ENCODE data around the gene MERTK.

MERTK gene

GRCh38 chr2:112054847-112055729 lies 156.7 kb downstream of the MERTK start, which contains the start of gene TMEM87B:
TMEM87B (plus strand) TSS chr2:112055269; CDS start chr2:112055592, 323 bp downstream.
- TF ChIP-seq SIN3A (IDR thresholded peaks at IDR 0.05; ENCODE audit: borderline replicate concordance, insufficient read depth, low read length) (peak; percentile 67; the same call in 1 of the 2 replicates), POLR2AphosphoS5 (IDR thresholded peaks at IDR 0.05; ENCODE audit: low read depth, low read length) (peak; percentile 86), FOXP2 (optimal IDR thresholded peaks at IDR 0.05; ENCODE audit: borderline replicate concordance, extremely low read depth, extremely low read length, insufficient read depth) (peak; percentile 63), TAF1 (IDR thresholded peaks at IDR 0.05; ENCODE audit: borderline replicate concordance, insufficient read depth, low read length) (peak; percentile 93; the same call in 1 of the 2 replicates), REST (IDR thresholded peaks at IDR 0.05; ENCODE audit: insufficient read depth in 1 of 2, low read depth in 2 of 2, low read length in 2 of 2) (0 out of 4 replicates have a peak, but pooled peaks of 1 of the 2 experiments have one; percentile 33)

- TF ChIP-seq POLR2AphosphoS5 (IDR thresholded peaks at IDR 0.05; ENCODE audit: low read depth, low read length) (peak; percentile 71; the same call in 1 of the 2 replicates), FOXP2 (optimal IDR thresholded peaks at IDR 0.05; ENCODE audit: borderline replicate concordance, extremely low read depth, extremely low read length, insufficient read depth) (no peak), TAF1 (IDR thresholded peaks at IDR 0.05; ENCODE audit: borderline replicate concordance, insufficient read depth, low read length) (peak; percentile 65; the same call in 1 of the 2 replicates), REST (IDR thresholded peaks at IDR 0.05; ENCODE audit: insufficient read depth in 1 of 2, low read depth in 2 of 2, low read length in 2 of 2) (peak in 1 of 2 experiments; percentile 63; a peak in 1 of 4 replicates), SIN3A (IDR thresholded peaks at IDR 0.05; ENCODE audit: borderline replicate concordance, insufficient read depth, low read length) (peak; percentile 75; the same call in 1 of the 2 replicates)
These were observed 157.6 kb downstream of the MERTK start for GRCh38 chr2:112055730-112056625.

GRCh38 chr2:112056626-112056987 lies 158.2 kb downstream of the MERTK start:
- TF ChIP-seq REST (IDR thresholded peaks at IDR 0.05; ENCODE audit: insufficient read depth in 1 of 2, low read depth in 2 of 2, low read length in 2 of 2) (no peak), POLR2AphosphoS5 (IDR thresholded peaks at IDR 0.05; ENCODE audit: low read depth, low read length) (no peak; the same call in 1 of the 2 replicates), TAF1 (IDR thresholded peaks at IDR 0.05; ENCODE audit: borderline replicate concordance, insufficient read depth, low read length) (no peak), FOXP2 (optimal IDR thresholded peaks at IDR 0.05; ENCODE audit: borderline replicate concordance, extremely low read depth, extremely low read length, insufficient read depth) (no peak), SIN3A (IDR thresholded peaks at IDR 0.05; ENCODE audit: borderline replicate concordance, insufficient read depth, low read length) (no peak)

- TF ChIP-seq REST (IDR thresholded peaks at IDR 0.05; ENCODE audit: insufficient read depth in 1 of 2, low read depth in 2 of 2, low read length in 2 of 2) (no peak), FOXP2 (optimal IDR thresholded peaks at IDR 0.05; ENCODE audit: borderline replicate concordance, extremely low read depth, extremely low read length, insufficient read depth) (no peak), SIN3A (IDR thresholded peaks at IDR 0.05; ENCODE audit: borderline replicate concordance, insufficient read depth, low read length) (no peak), TAF1 (IDR thresholded peaks at IDR 0.05; ENCODE audit: borderline replicate concordance, insufficient read depth, low read length) (no peak), POLR2AphosphoS5 (IDR thresholded peaks at IDR 0.05; ENCODE audit: low read depth, low read length) (no peak)
These were observed 161.3 kb downstream of the MERTK start for GRCh38 chr2:112059671-112060070.

Measured in PFSK-1 (cell line).